Peyer's patch (tissue), 4 donors: Measurements from ENCODE around the gene VWF.

Experiments used
- POLR2A ChIP-seq, 2 donors: fragments of 450-650 bp; IDR thresholded peaks; one replicate each; pipeline ENCODE4 v1.5.1; 2017; ENCODE audit warnings: antibody characterized with exemption in 2 of 2, mild to moderate bottlenecking in 2 of 2, moderate library complexity in 2 of 2
- TF ChIP-seq, protein P1 (sequence below), 6 experiments: fragments of 450-650 bp in 4 of 6; fragments of 200-600 bp in 2 of 6; sonication (generic) in 1 of 6; IDR thresholded peaks; one replicate each; pipeline ENCODE4 v1.5.1; 2017 to 2019; ENCODE audit warnings: antibody characterized with exemption in 6 of 6, mild to moderate bottlenecking in 3 of 6, moderate library complexity in 1 of 6

GRCh38 chr12:6068227-6068626 lies 56.2 kb downstream of the VWF start:
- TF ChIP-seq POLR2A (IDR thresholded peaks at IDR 0.05), result no peak
- TF ChIP-seq, protein P1, sequence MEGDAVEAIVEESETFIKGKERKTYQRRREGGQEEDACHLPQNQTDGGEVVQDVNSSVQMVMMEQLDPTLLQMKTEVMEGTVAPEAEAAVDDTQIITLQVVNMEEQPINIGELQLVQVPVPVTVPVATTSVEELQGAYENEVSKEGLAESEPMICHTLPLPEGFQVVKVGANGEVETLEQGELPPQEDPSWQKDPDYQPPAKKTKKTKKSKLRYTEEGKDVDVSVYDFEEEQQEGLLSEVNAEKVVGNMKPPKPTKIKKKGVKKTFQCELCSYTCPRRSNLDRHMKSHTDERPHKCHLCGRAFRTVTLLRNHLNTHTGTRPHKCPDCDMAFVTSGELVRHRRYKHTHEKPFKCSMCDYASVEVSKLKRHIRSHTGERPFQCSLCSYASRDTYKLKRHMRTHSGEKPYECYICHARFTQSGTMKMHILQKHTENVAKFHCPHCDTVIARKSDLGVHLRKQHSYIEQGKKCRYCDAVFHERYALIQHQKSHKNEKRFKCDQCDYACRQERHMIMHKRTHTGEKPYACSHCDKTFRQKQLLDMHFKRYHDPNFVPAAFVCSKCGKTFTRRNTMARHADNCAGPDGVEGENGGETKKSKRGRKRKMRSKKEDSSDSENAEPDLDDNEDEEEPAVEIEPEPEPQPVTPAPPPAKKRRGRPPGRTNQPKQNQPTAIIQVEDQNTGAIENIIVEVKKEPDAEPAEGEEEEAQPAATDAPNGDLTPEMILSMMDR (IDR thresholded peaks at IDR 0.05), result no peak
